Thyroid gland (tissue), 4 donors: ENCODE results near the gene GPC6. TPM values are rescaled to one million over a fixed set of nuclear protein-coding genes. Genes with fewer than 3 reads are reported as not detected.

Experiments
- DNase-seq, 2 donors: peaks; one replicate each; pipeline ENCODE4 v3.0.0-alpha.2; 2019
- H3K27ac ChIP-seq, 3 donors: fragments of 200-600 bp; sonication (generic); 1 replicate in 2 of 3; 2 replicates in 1 of 3; pipeline ENCODE4 v1.5.1; 2016 to 2019; ENCODE audit warnings: mild to moderate bottlenecking in 1 of 3, moderate library complexity in 1 of 3
- H3K27me3 ChIP-seq: fragments of 200-600 bp; sonication (generic); one replicate; pipeline ENCODE4 v1.5.1; 2019
- H3K36me3 ChIP-seq, 2 donors: fragments of 200-600 bp; sonication (generic); one replicate each; pipeline ENCODE4 v1.5.1; 2016 to 2019
- H3K4me1 ChIP-seq, 2 donors: fragments of 200-600 bp; sonication (generic); one replicate each; pipeline ENCODE4 v1.5.1; 2017 to 2019
- H3K4me3 ChIP-seq, 3 donors: fragments of 200-600 bp; sonication (generic); replicated peaks in 1 of 3; 1 replicate in 2 of 3; 2 replicates in 1 of 3; pipeline ENCODE4 v1.5.1; 2016; ENCODE audit warnings: mild to moderate bottlenecking in 1 of 3
- H3K9me3 ChIP-seq: fragments of 200-600 bp; sonication (generic); one replicate; pipeline ENCODE4 v1.5.1; 2017
- POLR2A ChIP-seq, 2 donors: fragments of 450-650 bp; IDR thresholded peaks; one replicate each; pipeline ENCODE4 v1.6.1; 2017; ENCODE audit warnings: antibody characterized with exemption in 2 of 2, mild to moderate bottlenecking in 2 of 2, moderate library complexity in 1 of 2
- WGBS, 2 donors: methylation state at CpG; one replicate each; pipeline ENCODE4 v1.1.5; 2017; 5-methylcytosine and 5-hydroxymethylcytosine counted together
- intact Hi-C: fragments of 100-400 bp; cut with DNase I; formaldehyde crosslinking; loops from one replicate; pipeline ENCODE4 v1.15.1; 2023
- total RNA-seq, 4 donors: library from RNA; depleted of rRNA; stranded (reverse); fragments of >200 nt; gene quantifications; one replicate each; pipeline ENCODE4 v1.2.3, GENCODE V29; 2016
- TF ChIP-seq, protein P1 (sequence below), 6 experiments: fragments of 200-600 bp in 3 of 6; fragments of 450-650 bp in 3 of 6; sonication (generic) in 3 of 6; IDR thresholded peaks; one replicate each; pipeline ENCODE4 v1.5.1; 2016 to 2019; ENCODE audit warnings: antibody characterized with exemption in 6 of 6, mild to moderate bottlenecking in 2 of 6, inconsistent platforms in 1 of 6, moderate library complexity in 1 of 6

The GPC6 gene
- total RNA-seq, 4 donors from 2014 or later, result 2.8 to 13.4 (median 7.5) TPM

DNA sequence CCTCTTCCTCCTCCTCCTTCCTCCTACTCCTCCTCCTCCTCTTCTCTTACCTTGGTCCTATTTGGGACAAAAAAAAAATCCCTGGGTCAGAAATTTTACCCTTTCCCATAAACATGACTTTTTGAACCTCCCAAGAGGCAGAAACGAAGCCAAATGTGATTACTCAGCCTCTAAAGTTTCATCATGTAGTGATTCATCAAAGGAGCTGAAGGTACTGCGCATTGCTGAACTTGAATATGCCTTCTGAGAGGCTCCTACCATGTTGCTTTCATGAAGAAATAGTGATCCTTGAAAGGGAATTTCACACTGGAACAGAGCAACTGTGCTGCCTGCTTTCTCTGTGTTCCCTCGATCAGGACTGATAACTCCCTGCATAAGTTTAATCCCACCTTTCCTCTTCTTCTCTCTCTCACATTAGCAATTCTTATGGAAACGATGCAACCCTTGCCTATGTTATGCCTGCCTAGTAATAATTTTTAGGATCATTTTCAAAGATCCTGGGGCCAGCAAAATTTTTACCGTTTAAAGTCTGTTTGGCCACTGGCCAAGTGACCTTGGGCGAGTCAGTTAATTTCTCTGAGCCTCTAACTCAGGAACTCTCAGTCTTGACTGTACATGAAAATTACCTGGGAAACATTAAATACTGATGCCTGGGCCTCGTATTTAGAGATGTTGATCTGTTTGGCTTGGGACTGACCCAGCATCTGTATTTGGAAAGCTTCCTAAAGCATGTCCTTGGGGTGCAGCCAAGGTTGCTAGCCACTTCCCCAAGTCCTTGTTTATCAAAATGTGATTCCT lies 1103.3 kb downstream of the GPC6 start:
- 52 to 73% methylated on average over 7 of the region's 7 CpGs for WGBS, 2 donors
- no peak for DNase-seq
- no peaks in the 10 kb centered on the region for H3K9me3 ChIP-seq

DNA sequence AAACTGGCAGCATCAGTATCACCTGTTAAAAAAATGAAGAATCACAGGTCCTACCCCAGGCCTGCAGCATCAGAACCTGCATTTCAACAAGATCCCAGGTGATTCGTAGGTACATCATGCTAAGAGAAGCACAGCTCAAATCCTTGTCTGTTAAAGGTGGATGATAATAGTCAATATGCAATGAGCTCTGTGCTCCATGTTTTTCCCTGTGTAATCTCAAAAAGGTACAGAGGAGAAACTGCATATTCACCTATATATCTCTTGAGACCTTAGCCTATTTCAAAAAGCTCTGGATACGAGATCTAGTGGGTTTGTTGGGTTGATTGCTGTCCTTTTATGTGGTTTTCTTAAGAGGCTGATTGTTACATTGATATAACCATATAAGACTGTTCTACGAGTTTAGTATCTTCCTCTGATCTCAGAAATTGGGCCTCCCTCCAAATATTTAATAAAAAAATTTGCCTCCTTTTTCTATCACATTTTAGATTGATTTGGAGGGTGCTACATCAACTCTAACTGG lies 1104.0 kb downstream of the GPC6 start:
- H3K4me3 ChIP-seq, result no peak overlapping the region
- 86 to 91% methylated on average over 3 of the region's 3 CpGs for WGBS, 2 donors
- no peak for TF ChIP-seq POLR2A (IDR thresholded peaks at IDR 0.05)
- TF ChIP-seq, protein P1, sequence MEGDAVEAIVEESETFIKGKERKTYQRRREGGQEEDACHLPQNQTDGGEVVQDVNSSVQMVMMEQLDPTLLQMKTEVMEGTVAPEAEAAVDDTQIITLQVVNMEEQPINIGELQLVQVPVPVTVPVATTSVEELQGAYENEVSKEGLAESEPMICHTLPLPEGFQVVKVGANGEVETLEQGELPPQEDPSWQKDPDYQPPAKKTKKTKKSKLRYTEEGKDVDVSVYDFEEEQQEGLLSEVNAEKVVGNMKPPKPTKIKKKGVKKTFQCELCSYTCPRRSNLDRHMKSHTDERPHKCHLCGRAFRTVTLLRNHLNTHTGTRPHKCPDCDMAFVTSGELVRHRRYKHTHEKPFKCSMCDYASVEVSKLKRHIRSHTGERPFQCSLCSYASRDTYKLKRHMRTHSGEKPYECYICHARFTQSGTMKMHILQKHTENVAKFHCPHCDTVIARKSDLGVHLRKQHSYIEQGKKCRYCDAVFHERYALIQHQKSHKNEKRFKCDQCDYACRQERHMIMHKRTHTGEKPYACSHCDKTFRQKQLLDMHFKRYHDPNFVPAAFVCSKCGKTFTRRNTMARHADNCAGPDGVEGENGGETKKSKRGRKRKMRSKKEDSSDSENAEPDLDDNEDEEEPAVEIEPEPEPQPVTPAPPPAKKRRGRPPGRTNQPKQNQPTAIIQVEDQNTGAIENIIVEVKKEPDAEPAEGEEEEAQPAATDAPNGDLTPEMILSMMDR (IDR thresholded peaks at IDR 0.05), result no peak
- H3K27ac ChIP-seq, result no peak overlapping the region
- H3K36me3 ChIP-seq, result no peaks in the 10 kb centered on the region
- intact Hi-C loops, result no loop called here
- no peak for DNase-seq
- no peaks in the 10 kb centered on the region for H3K27me3 ChIP-seq
- H3K4me1 ChIP-seq, result no peaks in the 10 kb centered on the region
- H3K9me3 ChIP-seq, result no peaks in the 10 kb centered on the region

More for the DNA sequence above, 1103.3 kb downstream of the GPC6 start:
- intact Hi-C loops, result no loop called here
- H3K27me3 ChIP-seq, result no peaks in the 10 kb centered on the region
- no peaks in the 10 kb centered on the region for H3K4me1 ChIP-seq
- no peak overlapping the region for H3K4me3 ChIP-seq
- TF ChIP-seq POLR2A (IDR thresholded peaks at IDR 0.05), result no peak
- TF ChIP-seq, protein P1 (IDR thresholded peaks at IDR 0.05), result no peak
- H3K27ac ChIP-seq, result no peak overlapping the region
- no peaks in the 10 kb centered on the region for H3K36me3 ChIP-seq

DNA sequence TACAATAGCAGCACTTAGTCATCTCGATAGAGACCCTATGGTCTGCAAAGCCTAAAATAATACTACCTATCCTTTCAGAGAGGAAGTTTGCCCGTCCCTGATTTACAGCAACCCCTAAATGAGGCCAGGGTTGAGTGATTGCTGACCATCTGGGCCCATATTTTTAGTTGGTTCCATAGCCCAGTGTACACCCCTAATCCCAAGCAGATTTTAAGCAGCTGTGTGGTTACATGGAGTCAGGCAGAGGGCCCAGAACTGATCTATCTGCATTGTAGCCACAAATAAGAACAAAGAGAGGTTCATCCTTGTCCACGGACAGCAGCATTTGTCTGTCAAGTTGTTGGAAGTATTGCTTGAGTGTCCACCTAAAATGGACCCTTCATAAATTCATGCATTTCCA lies 1104.7 kb downstream of the GPC6 start:
- no peak for DNase-seq
- Histone ChIP-seq H3K27me3 (no peaks in the 10 kb centered on the region), H3K4me3 (no peak overlapping the region), H3K27ac (no peak overlapping the region), H3K4me1 (no peaks in the 10 kb centered on the region), H3K9me3 (no peaks in the 10 kb centered on the region), H3K36me3 (no peaks in the 10 kb centered on the region)
- 88 to 90% methylated on average over 3 of the region's 3 CpGs for WGBS, 2 donors
- no peak for TF ChIP-seq POLR2A (IDR thresholded peaks at IDR 0.05)
- TF ChIP-seq, protein P1 (IDR thresholded peaks at IDR 0.05), result no peak
- intact Hi-C loops, result no loop called here

DNA sequence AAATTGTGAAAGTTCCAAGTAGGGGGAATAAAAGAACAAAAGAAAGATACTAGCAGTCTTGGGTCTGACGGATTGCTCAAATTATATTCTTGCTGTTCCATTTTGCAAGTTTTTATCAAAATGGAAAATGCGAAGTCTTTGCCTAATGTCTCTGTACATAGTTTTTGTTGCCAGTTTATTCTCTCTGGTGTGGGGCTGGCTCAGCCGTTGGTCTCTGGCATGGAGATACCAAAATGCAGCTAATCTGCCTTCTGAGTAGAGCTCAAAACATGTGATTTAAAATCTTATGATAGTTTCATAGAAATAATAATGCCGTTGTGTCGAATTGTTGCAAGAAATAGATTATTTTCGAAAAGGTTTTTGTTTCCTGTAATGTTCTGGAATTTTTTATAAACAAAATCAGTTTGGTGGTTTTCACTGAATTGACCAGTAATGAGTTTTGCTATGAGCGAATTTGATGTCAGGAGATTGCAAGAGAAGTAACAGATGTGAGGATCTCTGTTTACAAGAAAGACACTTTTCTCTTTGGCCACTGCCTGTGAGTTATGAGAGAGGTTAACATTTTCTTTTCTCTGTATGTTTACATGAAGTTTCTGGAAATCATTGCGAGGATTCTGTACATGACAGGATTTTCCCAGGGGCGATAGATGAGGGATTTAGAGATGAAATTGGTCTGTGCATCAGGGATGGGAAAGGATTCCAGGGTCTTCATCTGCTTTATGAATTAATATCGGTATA lies 1105.9 kb downstream of the GPC6 start:
- 79 to 83% methylated on average over 10 of the region's 10 CpGs for WGBS, 2 donors
- Histone ChIP-seq H3K27ac (no peak overlapping the region), H3K9me3 (no peaks in the 10 kb centered on the region), H3K4me1 (no peaks in the 10 kb centered on the region), H3K36me3 (no peaks in the 10 kb centered on the region), H3K27me3 (no peaks in the 10 kb centered on the region), H3K4me3 (no peak overlapping the region)
- no peak for DNase-seq
- TF ChIP-seq POLR2A (IDR thresholded peaks at IDR 0.05), result no peak
- TF ChIP-seq, protein P1 (IDR thresholded peaks at IDR 0.05), result no peak
- intact Hi-C loops, result no loop called here
